Measurements from ENCODE around the gene ADAM12.

Gene ADAM12

DNA sequence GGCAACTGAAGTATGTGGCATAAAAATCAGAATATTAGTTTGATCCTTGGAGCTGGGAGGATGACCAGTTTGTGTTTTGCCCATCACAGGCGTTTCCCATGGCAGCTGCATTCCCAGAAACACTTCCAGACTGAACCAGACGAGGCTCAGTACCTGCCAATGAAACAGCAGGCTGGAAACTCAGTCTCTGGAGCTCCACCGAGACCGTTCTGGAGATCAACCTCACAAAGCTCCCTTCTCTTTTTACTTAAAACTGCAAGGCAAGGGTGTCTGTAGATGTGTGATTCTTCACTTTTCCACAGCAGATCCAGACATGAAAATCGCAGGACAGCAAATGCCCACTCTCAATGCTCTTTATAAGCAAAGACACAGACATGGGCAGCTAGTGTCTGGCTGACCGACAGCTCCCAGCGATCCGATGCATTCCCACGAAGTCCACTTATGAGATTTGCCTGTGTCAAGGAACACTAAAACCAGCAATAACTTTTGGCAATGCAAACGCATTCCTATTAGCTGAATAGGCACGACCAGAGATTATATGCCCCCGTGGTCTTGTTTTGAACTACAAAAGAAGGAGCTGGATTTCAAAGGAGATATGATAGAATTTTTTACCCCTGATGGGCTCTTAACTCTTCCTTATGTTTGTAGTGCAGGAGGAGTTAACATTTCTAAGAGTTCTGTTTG is 72.6 kb downstream of the ADAM12 start:
- no peak for DNase-seq (ENCODE audit: low read depth in 3 of 3, low spot score in 1 of 3)

DNA sequence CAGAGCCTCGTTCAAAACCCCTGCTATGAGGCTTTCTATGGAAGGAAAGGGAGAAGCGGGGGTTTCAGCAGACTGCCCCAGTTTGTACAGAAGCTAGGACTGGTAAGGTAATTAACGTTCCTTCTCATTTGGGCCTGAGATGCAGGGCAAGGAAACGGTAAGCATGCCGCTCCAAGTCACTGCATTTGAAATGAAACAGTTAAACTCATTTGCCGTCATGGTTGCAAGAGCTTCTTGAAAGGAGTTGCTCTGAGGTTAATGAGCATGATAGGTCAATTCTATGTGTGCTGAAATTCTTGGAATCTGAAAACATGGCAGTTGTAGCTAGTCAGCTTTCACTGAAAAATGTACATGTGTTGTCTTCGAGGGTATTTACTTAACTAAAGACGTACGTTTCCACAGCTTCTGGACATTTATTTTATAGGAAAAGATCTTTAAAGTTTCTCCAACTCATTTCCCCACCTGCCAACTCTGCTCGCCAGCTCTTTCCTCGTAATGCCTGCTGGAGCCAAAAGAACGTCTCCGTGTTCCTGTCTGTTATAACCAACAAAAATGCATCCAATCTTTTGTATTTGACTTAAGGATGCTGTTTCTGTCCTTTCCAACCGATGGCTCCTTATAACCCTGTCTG is 73.3 kb downstream of the ADAM12 start:
- DNase-seq (ENCODE audit: low read depth in 3 of 3, low spot score in 1 of 3): no peak

DNA sequence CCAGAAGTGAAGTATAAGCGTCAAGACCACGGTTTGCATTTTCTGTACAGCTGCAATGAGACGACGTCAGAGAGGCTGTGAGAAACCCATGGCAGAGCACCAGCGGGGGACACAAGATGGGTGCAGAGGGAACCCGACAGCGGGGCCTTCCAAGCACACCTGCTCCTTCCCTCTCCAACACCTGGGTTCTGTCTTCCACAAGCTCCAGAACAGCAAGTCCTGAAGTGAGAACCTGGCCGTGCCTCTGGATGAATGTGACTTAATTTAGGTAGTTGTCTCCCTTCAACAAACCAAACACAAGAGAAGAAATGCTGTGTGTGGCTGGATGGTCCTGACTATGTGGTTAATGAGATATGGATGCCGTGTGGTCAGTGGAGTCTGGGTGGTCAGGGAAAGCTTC is 76.1 kb downstream of the ADAM12 start:
- no peak for DNase-seq (ENCODE audit: low read depth in 3 of 3, low spot score in 1 of 3)

DNA sequence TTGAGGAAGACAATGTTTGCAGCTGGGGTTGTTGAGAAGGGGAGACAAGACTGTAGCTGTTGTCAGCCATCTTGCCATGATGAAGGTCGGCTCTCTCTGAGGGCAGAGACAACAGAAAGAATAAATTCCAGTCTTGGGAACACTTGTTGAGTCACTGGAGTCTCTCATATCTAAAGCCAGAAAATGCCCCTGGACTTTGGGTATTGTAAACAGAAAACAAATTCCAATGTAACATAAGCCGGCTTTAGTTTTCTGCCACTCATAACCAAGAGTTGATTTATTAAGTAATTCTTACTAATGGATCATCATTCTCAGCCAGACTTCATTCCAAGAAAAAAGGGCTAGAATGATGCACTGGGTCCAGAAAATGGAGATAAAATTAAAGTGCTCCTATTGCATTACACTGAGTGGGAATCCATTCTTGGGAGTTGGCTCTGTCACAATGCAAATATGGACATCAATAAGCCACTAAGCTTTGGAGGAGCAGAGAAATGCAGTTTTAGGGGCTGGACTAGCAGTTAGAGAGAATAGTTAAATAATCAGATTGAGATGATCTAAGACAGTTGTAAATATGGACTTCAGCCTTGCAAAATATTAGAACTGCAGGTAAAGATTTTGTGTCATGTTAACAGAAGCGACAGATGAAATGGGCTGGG is 78.9 kb downstream of the ADAM12 start:
- DNase-seq (ENCODE audit: low read depth in 3 of 3, low spot score in 1 of 3): no peak

DNA sequence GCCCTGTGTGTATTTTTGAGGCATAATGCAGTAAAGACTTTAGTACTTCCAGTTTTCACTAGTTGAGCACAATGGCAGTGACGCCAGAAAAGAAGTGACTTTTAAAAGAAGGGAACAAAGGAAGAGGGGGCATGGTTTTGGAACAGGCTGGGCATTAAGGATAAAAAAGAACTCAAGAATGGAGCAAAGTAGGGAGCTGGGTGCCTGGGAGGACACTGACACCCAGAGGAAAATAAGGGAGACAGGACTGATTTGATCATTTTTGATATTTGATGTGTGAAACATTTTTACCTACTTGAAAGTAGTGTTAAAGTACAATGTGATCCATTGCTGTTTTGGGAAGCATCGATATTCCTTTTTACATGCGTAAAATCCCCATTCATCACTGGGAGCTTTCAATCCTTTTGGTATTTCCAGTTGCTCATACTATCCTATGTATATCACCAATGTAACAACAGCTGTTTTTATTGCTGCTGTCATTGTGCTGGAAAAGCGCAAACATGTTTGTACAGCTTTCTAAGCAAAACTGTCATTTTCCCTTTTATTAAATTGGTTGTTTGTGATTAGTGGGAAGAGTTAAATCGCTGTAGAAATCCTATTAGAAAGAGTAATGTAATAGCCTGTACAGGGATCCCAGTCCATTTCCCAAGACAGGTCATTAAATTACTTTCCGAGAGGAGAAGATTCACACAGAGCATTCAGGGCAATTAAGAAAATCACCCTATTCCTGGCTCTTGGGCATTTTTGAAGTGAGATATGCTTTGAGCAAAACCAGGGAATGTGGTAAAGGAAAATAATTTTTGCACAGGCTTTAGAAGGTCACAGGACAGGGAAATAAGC is 85.2 kb downstream of the ADAM12 start:
- no peak for DNase-seq (ENCODE audit: low read depth in 3 of 3, low spot score in 1 of 3)

DNA sequence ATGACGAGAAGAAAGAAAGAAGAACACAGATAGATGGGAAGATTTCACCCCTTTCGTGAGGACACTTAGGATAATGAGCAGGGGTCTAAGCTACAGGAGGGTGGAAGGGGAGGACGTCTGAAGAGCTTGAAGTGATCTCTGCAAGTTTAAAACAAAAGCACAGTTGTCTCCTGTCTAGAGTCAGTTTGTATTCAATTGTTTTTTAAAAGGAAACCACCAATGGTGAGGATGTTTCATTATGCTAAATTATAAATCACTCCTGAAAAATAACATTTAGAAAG is 85.9 kb downstream of the ADAM12 start:
- no peak for DNase-seq (ENCODE audit: low read depth in 3 of 3, low spot score in 1 of 3)

DNA sequence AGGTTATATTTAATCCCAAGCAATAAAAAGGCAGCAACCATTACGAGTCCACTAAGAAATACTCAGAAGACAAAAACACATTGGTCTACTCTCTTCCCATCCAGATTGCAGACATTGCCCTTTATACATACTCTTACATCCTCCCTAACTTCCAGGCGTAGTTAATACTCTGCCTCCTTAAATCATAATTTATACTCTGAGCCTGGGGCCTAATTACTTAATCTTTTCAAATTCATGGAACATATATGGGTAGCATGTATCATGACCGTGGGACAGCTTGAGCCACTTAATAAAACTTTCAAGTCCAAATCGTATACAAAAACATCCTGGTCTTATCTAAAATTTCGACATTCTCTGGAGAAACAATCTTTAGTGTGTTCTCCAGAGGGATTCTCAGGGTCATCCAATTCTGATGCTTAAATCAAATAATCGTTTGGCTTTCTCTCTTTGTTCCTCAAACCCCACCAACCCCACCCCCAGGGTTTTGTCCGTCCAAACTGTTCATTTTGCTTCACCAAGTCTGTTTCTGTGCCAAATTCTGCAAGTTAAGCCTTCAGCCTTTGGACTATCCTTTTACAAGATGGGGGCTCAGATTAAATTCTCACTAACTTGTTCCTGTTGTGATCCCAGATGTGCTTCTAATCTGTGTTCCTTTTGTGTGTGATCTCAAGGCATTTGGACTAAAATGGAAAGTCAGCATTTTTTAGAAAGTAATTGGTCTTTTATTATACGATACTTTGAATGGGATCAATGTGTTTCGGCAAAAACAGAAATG is 86.4 kb downstream of the ADAM12 start:
- DNase-seq (ENCODE audit: low read depth in 3 of 3, low spot score in 1 of 3): no peak

DNA sequence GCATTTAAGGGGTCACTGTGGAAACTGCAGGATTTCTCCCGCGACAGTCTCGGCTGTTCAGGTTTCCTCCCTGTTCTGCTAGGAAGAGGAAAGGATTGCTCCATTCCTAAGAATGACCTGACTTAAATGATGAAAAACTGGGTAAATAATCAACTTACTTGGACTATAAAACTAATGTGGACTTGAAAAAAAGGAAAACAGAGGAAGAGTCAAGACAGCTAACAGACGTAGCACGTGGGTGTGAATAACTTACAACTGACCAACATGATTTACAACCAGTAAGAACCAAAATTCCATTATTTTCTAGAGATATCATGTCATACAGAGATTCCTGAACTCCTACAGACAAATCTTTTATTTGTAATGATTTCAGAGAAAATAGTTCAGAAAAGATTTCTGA is 93.8 kb downstream of the ADAM12 start:
- DNase-seq (ENCODE audit: low read depth in 3 of 3, low spot score in 1 of 3): no peak

DNA sequence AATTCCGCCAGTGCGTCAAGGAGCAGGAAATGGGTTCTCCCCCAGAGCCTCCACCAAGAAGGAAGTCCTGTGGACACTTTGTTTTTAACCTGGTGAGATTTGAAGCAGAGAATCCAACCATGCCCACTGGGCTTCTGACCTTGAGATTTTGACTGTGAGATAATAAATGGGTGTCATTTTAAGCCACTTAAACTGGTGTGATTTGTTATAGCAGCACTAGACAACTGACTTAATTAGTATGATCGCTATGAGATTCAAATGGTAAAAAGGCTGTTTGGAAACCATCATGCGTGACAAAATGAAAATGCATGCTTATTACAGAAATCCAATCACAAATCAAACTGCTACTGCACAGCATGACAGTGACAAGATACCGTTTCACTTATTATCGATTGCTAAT is 98.0 kb downstream of the ADAM12 start:
- DNase-seq (ENCODE audit: low read depth in 3 of 3, low spot score in 1 of 3): no peak

DNA sequence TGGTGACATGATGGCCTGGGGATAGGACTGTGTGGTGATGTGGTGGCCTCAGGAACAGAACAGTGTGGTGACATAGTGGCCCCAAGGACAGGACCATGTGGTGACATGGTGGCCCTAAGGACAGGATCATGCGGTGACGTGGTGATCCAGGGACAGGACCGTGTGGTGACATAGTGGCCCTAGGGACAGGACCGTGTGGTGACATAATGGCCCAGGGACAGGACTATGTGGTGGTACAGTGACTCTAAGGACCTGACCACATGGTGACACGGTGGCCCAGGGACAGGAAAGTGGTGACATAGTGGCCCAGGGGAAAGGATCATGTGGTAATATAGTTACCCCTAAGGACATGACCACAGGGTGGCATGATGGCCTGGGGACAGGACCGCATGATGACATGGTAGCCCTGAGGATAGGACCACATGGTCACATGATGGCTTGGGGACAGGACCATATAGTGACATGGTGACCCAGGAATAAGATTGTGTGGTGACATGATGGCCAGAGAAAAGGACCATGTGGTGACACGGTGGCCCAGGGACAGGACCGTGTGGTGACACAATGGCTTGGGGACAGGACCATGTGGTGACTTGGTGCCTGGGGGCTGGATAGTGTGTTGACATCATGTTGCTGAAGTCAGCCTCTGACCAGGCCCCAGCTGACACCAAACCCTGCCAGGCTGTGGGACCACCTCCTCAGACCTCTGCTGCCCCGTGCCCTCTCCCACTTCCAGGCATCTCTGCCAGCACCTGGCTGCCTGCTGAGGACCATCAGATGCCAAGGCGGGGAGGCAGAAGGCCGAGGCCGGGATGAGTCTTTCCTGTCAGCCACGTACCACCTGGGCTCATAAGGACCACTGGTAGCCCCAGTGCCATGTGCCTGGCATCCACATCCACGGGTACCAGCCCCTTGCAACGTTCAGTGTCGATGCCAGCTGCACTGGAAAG is 99.5 kb downstream of the ADAM12 start:
- DNase-seq (ENCODE audit: low read depth in 3 of 3, low spot score in 1 of 3): no peak

DNA sequence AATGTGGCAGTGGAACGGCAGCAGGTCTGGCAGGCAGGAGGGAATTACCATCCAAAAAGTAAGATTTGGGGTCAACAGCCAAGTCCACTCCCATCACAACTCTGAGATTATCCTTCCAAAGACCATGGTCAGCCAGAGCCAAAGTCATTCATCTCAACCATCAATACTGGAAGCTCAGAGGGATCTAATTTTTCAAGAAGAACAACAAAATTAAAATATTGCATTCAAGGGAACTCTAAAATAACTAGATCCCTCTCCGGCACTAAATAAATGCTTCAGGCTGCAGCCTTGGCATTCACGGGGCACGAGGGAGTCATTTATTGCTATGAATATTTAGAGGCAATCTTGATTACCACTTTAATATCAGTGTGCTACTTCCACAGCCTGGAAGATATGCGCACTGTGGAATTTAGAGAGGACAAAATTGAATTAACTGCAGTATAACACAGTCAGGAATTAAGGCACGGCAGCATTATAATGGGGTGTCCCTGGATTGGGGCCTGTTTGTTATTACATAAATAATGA is 102.0 kb downstream of the ADAM12 start:
- DNase-seq (ENCODE audit: low read depth in 3 of 3, low spot score in 1 of 3): no peak

DNA sequence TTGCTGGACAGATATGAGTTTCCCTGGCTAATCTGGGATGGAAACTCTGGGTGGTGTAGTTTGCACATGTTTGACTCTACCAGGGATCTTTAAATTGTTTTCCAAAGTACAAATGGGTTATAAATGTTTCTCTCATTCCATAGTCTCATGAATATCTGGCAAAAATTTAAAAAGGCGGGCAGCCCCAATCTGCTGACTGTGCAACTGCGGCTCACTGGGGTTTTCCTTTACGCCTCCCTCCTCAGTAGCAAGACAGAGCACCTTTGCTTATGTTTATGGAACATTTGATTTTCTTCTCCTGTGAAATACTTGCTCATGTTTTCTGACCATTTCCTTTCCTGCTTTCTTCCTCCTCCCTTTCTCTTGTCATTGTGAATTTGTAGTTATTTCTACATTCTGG is 105.0 kb downstream of the ADAM12 start:
- DNase-seq (ENCODE audit: low read depth in 3 of 3, low spot score in 1 of 3): no peak

DNA sequence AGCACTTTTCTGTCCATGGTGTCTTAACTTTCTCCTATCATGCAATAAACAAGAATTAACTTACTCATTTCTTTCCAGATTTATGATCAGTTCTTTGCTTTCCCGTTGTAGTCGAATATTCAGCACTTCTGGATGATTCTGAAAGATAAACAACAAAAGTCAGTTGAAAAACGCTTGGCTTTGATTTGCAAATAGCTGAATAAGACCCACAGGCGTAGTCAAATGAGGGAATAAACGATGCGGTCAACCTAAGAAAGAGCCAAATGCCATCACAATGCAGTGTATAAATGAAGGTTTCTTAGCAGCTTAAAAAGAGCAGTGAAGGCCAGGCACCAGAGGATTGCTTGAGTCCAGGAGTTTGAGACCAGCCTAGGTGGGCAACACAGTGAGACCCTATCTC is 109.4 kb downstream of the ADAM12 start:
- no peak for DNase-seq (ENCODE audit: low read depth in 3 of 3, low spot score in 1 of 3)

DNA sequence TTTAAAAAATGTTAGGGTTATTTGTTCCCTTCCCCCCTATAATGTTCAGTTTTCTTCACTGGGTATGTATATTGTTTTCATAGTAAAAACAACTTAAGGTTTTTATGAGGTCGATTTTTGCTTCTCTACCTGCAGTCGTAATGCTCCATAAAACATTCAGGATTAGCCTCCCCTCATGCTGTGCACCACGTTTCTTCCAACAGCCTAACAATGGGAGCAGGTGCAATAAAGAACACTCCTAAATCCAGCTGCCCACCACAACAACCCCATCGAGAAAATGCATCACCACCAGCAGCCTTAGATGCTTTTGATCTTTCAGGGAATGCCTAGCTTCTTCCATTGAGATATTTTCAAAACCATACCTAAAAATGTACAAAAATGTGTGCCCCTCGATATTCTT is 111.1 kb downstream of the ADAM12 start:
- DNase-seq (ENCODE audit: low read depth in 3 of 3, low spot score in 1 of 3): no peak

DNA sequence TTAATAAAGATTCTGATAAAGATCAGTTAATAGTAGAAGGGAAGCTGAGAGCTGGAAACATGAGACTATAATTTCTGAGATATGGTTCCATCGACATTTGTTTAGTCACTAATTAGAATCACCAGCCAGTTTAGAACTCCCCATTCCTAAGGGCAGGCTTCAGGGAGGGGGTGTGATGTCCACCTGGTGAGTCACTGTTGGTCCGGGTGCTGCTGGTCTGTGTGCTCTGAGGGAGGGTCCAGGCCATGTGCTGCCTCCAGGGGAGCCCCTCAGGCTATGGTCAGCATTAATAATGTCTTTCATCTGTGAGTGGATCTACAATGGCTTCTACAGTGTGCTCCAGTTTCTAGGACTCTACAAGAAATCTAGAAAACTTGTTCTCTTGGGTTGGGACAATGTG is 115.8 kb downstream of the ADAM12 start:
- DNase-seq (ENCODE audit: low read depth in 3 of 3, low spot score in 1 of 3): no peak

DNA sequence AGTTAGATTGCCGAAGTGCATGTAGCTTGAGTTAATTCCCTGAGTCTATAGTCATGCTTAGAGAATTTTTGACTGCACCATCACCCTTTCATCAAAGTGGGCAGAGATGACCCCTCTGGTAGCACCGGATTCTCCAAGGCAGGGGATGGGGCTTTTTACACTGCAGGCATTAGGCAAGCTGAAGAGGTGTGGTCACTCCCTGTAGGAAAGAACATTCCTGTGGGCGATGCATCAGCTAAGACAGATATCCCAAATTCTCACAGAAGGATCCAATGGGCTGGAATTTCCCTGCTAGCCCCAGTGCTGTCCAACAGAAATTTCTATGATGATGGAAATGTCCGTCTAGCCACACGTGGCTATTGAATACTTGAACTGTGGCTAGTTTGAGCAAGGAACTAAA is 118.2 kb downstream of the ADAM12 start:
- no peak for DNase-seq (ENCODE audit: low read depth in 3 of 3, low spot score in 1 of 3)

DNA sequence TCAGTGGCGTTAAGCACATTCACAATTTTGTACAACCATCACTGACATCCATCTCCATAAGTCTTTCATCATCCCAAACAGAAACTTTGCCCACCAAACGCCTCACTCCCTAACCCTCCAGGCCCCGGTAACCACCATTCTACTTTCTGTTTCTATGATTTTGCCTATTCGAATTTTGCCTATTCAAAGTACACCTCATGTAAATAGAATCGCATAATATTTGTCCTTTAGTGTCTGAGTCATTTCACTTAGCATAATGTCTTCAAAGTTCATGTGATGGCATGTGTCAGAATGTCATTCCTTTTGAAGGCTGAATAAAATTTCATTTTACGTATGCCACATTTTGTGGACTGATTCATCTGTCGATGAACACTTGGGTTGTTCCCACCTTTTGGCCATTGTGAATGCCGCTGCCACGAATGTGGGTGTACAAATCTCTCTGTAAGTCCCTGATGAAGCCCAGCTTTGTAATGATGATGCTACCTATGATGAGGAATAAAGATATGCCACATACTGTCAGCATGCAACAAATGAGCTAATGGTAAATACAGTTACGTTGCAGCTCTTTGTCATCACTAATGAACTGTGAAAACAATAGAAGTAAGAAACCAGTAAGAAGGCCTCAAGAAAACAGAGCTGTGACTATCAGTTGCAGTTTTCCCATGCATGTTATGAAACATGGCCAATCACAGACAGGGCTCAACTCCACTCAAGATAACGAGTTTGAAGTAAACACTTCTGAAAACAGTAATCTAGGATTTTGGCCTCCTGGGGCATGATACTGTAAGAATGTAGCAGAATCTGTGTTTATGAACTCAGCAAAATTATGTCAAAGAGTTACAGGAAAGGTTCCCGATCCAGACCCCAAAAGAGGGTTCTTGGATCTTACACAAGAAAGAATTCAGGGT is 120.0 kb downstream of the ADAM12 start:
- no peak for DNase-seq (ENCODE audit: low read depth in 3 of 3, low spot score in 1 of 3)

DNA sequence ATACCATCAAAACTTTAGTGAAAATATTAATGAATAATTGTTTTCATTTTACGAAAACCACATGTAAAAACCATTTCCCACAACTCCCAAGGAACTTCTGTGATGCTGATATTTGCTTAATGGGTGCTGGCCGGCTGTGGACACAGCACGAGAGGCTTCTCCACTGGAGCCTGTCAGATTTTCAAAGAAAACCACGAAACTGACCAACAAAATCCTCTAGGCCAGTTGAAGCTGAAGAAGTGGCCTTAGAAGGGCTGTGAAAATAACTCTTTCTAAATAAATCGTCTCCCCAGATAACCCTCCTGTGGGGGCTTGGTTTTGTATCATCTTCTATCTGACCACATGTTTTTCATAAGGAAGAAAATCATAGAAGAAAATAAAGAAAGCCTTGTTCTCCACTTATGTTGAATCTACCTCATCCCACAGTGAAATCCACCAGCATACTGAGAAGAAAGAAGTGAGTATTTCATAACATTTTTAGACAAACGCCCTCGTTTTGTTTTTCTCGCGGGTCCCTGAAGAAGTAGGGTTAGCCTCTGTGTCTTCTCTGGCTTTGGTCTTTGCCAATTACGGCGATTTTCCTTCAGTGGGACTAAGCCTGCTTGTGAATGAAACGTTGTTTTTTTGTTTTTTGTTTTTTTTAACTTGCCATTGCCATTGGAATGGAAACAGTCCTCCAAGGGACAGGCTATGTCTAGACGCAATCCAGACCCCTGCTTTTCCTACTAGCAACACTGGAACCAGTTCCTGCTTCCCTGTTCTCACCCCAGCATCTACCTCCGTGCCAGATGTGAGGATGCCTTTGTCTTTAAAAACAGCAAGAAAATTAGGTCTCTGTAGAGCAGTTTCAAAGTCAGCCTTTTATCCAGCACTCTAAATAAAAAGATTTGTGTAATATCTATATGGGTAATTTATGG is 123.9 kb downstream of the ADAM12 start:
- DNase-seq (ENCODE audit: low read depth in 3 of 3, low spot score in 1 of 3): no peak
